ENCODE results near the gene SLC13A3. TPM values are rescaled to one million over a fixed set of nuclear protein-coding genes. Genes with fewer than 3 reads are reported as not detected.

Gene SLC13A3
- total RNA-seq, 2 experiments from 2014 or later, result 0.35 TPM; not detected in 1

- POLR2A ChIA-PET, result no interaction called here
- Mint-ChIP-seq H3K4me1 (no peaks in the 10 kb centered on the region), H3K36me3 (ENCODE audit: low read depth) (no peaks in the 10 kb centered on the region), H3K27ac (no peak overlapping the region), H3K9me3 (peaks cover 6% of the 10 kb centered on the region), H3K4me3 (no peak overlapping the region), H3K27me3 (no peaks in the 10 kb centered on the region)
- CTCF ChIA-PET, result interaction anchor here (0.7 to 1.2 kb wide), 2 partner anchors 47 to 270 kb away, joined by 3 to 5 read pairs; no protein-coding TSS in a partner anchor
- DNase-seq, result no peak
Observed at GRCh38 chr20:46674253-46675083, 23.2 kb upstream of the SLC13A3 start.

DNA sequence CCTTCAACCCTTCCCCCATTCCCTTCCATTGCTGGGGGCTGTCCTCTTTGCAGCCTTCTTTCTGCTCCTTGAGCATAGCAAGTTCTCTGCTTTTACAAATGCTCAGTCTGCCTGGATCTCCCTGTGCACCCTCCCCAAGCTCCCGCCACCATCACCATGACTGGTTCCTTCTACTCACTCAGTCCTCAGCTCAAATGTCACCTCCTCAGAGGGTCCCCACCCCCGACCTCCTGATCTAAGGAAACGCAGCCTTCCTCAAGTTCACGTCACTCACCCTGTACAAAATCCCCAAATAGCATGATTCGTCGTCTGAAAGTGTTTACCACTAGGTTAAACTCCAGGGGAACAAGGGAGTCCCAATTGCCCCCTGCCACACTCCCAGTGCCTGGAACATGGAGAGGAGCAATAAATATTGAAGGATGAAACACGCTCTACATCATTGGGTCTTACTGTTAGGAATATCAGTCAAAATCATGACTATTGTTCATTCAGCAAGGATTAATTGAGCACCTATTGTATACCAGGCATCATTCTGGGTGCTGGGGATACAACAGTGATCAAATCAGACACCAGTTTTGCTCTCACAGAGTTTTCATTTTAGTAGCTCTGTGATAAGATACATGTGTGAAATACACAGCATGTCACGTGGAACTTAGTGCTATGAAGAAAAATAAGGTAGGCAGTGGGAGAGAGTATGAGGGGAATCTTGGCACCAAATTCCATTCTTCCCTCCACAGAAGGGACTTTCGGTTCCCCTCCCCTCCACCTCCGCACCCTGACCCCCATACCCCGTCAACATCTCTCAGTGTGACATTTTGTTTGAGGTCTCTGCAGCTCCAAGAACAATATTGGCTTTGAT lies 22.4 kb upstream of the SLC13A3 start:
- DNase-seq, result no peak
- POLR2A ChIA-PET, result no interaction called here
- no peak overlapping the region for H3K4me3 Mint-ChIP-seq
- no peaks in the 10 kb centered on the region for H3K4me1 Mint-ChIP-seq
- H3K27ac Mint-ChIP-seq, result no peak overlapping the region
- H3K36me3 Mint-ChIP-seq (ENCODE audit: low read depth), result no peaks in the 10 kb centered on the region
- CTCF ChIA-PET, result no interaction called here
- peaks cover 6% of the 10 kb centered on the region for H3K9me3 Mint-ChIP-seq
- H3K27me3 Mint-ChIP-seq, result no peaks in the 10 kb centered on the region

DNA sequence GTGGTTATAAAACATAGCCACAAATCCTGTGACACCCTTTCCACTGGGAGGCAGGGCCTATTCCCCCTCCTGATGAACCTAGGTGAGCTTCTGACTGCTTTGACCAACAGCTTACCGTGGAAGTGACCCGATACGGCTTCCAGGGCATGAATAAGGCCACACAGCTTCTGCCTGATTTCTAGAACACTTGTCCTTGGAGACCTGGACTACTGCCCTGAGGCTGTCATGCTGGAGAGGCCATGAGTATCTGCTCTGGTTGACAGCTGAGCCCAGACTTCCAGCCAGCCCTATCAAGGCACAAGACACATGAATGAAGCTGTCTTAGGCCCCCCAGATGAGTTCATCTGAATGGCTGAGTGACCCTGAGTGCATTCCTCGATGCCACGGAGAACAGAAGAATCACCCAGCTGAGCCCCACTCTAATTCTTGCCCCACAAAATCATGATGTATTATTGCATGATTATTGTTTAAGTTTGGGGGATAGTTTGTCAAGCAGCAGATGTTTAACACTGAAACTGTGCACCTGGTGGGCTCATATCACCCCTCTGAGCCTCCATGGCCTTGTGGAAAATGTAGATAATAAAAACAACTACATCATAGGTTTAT lies 21.4 kb upstream of the SLC13A3 start:
- CTCF ChIA-PET, result no interaction called here

DNA sequence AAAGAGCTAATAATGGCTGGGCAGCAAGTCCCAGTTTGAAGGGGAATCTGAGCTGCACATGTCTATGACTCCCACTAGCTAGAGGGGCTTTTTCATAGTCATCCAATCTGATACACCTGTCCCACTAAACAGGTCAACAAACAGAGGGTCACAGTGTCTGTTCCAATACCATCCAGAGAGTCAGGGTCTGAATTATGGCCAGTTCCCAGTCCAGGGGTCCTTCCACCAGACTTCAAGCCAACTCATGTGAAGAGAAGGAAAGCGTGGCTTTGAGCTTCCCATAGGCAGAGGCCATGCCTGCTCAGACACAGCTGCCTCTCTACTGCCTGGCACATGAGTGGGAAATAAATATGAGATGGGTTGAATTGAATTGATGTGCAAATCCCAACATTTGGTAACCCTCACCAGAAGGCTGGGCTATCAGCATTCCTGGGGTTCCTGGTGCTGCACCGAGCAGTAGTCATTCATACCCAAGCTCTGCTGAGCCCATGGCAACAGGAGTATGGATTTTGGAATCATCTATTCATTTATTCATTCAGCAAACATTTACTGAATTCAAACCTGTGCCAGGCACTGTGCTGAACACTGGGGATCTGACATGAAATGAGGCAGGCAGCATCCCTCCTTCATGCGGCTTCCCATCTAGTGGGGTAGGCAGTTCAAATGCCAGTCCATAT lies 20.7 kb upstream of the SLC13A3 start:
- H3K9me3 Mint-ChIP-seq, result peaks cover 6% of the 10 kb centered on the region
- H3K4me1 Mint-ChIP-seq, result no peaks in the 10 kb centered on the region
- no peaks in the 10 kb centered on the region for H3K27me3 Mint-ChIP-seq
- DNase-seq, result no peak
- ChIA-PET CTCF (interaction anchor here (1.0 kb wide), 1 partner anchor 16 kb away, joined by 3 read pairs; no protein-coding TSS in a partner anchor), POLR2A (no interaction called here)
- H3K36me3 Mint-ChIP-seq (ENCODE audit: low read depth), result no peaks in the 10 kb centered on the region
- H3K4me3 Mint-ChIP-seq, result no peak overlapping the region
- H3K27ac Mint-ChIP-seq, result no peak overlapping the region

More for the DNA sequence above, 21.4 kb upstream of the SLC13A3 start:
- Mint-ChIP-seq H3K4me1 (no peaks in the 10 kb centered on the region), H3K27me3 (no peaks in the 10 kb centered on the region), H3K4me3 (no peak overlapping the region), H3K36me3 (ENCODE audit: low read depth) (no peaks in the 10 kb centered on the region), H3K9me3 (peaks cover 6% of the 10 kb centered on the region), H3K27ac (no peak overlapping the region)
- POLR2A ChIA-PET, result no interaction called here
- no peak for DNase-seq

- H3K4me1 Mint-ChIP-seq, result no peaks in the 10 kb centered on the region
- DNase-seq, result no peak
- peaks cover 6% of the 10 kb centered on the region for H3K9me3 Mint-ChIP-seq
- H3K27me3 Mint-ChIP-seq, result no peaks in the 10 kb centered on the region
- ChIA-PET POLR2A (no interaction called here), CTCF (interaction anchor here (1.0 to 1.2 kb wide), 2 partner anchors 10 to 17 kb away, joined by 3 read pairs; no protein-coding TSS in a partner anchor)
- no peak overlapping the region for H3K27ac Mint-ChIP-seq
- H3K4me3 Mint-ChIP-seq, result no peak overlapping the region
- no peaks in the 10 kb centered on the region for H3K36me3 Mint-ChIP-seq (ENCODE audit: low read depth)
Observed at GRCh38 chr20:46670585-46671584, 19.6 kb upstream of the SLC13A3 start.

DNA sequence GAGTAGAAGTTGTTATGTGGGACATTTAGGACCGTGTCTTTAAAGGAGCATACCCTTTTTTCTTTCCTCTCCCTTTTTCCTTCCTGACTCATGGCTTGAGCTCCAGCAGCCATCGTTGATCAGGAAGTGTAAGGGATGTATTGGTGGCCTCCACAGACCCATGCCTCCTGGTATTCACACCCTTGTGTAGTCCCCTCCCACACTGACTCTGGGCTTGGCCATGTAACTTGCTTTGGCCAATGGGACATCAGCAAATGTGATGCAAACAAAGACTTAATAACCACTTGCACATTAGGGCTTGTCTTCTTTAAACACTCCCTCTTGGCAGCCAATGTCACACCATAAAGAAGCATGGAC lies 18.9 kb upstream of the SLC13A3 start:
- H3K36me3 Mint-ChIP-seq (ENCODE audit: low read depth), result no peaks in the 10 kb centered on the region
- H3K27me3 Mint-ChIP-seq, result no peaks in the 10 kb centered on the region
- no peak overlapping the region for H3K4me3 Mint-ChIP-seq
- H3K4me1 Mint-ChIP-seq, result no peaks in the 10 kb centered on the region
- ChIA-PET POLR2A (no interaction called here), CTCF (interaction anchor here (1.2 kb wide), 1 partner anchor 10 kb away, joined by 3 read pairs; no protein-coding TSS in a partner anchor)
- no peak overlapping the region for H3K27ac Mint-ChIP-seq
- DNase-seq, result no peak
- H3K9me3 Mint-ChIP-seq, result peaks cover 6% of the 10 kb centered on the region

GRCh38 chr20:46666818-46667515 lies 15.7 kb upstream of the SLC13A3 start:
- no peaks in the 10 kb centered on the region for H3K27me3 Mint-ChIP-seq
- H3K36me3 Mint-ChIP-seq (ENCODE audit: low read depth), result no peaks in the 10 kb centered on the region
- CTCF ChIA-PET, result interaction anchor here (0.9 kb wide), 1 partner anchor 22 kb away, joined by 3 read pairs; the partner anchor contains the start of gene TP53RK
- no peak for DNase-seq
- POLR2A ChIA-PET, result no interaction called here
- no peak overlapping the region for H3K27ac Mint-ChIP-seq
- no peak overlapping the region for H3K4me3 Mint-ChIP-seq
- no peaks in the 10 kb centered on the region for H3K4me1 Mint-ChIP-seq
- H3K9me3 Mint-ChIP-seq, result peaks cover 6% of the 10 kb centered on the region

- no peak for DNase-seq
- no peaks in the 10 kb centered on the region for H3K4me1 Mint-ChIP-seq
- no peaks in the 10 kb centered on the region for H3K27me3 Mint-ChIP-seq
- no peak overlapping the region for H3K4me3 Mint-ChIP-seq
- POLR2A ChIA-PET, result no interaction called here
- CTCF ChIA-PET, result no interaction called here
- H3K9me3 Mint-ChIP-seq, result peaks cover 5% of the 10 kb centered on the region
- no peaks in the 10 kb centered on the region for H3K36me3 Mint-ChIP-seq (ENCODE audit: low read depth)
- H3K27ac Mint-ChIP-seq, result no peak overlapping the region
Observed at GRCh38 chr20:46666306-46666705, 15.0 kb upstream of the SLC13A3 start.

GRCh38 chr20:46665602-46666001 lies 14.3 kb upstream of the SLC13A3 start:
- POLR2A ChIA-PET, result no interaction called here
- H3K4me3 Mint-ChIP-seq, result no peak overlapping the region
- DNase-seq, result no peak

DNA sequence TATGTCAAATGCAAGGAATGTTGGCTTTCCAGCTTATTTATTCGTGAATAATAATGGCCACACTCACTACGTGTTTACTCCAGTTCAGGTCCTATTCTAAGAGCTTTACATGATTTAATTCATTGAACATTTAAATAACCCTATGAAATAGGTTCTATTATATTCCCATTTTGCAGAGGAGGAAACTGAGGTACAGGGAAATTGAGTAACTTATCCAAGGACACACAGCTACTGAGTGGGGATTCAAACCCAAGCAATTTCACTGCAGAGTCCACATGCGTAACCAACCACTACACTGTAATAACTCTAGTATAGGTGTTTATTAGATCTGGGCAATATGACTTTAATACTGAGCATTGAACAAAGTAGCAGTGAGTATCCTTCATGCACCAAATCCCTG lies 12.3 kb upstream of the SLC13A3 start:
- H3K36me3 Mint-ChIP-seq (ENCODE audit: low read depth), result no peaks in the 10 kb centered on the region
- H3K4me1 Mint-ChIP-seq, result no peaks in the 10 kb centered on the region
- DNase-seq, result no peak
- H3K27me3 Mint-ChIP-seq, result no peaks in the 10 kb centered on the region
- H3K27ac Mint-ChIP-seq, result no peak overlapping the region
- ChIA-PET CTCF (interaction anchor here (0.6 kb wide), 1 partner anchor 67 kb away, joined by 3 read pairs; no protein-coding TSS in a partner anchor), POLR2A (no interaction called here)
- H3K4me3 Mint-ChIP-seq, result no peak overlapping the region
- H3K9me3 Mint-ChIP-seq, result no peaks in the 10 kb centered on the region

More at GRCh38 chr20:46665602-46666001, 14.3 kb upstream of the SLC13A3 start:
- H3K9me3 Mint-ChIP-seq, result peaks cover under 1% of the 10 kb centered on the region
- no peaks in the 10 kb centered on the region for H3K36me3 Mint-ChIP-seq (ENCODE audit: low read depth)
- no peaks in the 10 kb centered on the region for H3K4me1 Mint-ChIP-seq
- no peaks in the 10 kb centered on the region for H3K27me3 Mint-ChIP-seq
- CTCF ChIA-PET, result no interaction called here
- no peak overlapping the region for H3K27ac Mint-ChIP-seq

DNA sequence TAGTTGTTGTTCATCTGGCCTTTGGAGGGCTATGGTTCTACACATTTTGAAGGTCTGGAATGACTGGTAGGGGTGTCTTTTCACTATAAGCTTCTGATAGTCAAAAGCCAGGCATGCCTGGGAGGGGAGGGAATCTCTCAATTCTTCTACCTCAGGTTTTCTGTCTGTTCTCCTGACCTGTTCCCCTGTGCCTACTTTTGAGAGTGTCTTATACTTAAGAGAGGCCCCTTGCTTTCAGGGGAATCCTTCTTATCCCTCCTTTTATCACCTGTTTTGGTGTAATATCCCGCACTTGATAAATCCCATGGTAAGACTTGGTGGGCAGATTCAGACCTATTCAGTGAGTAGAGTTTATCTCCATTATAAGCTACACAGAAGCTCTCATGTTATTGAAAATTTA lies 10.4 kb upstream of the SLC13A3 start:
- H3K4me3 Mint-ChIP-seq, result no peak overlapping the region
- ChIA-PET POLR2A (no interaction called here), CTCF (no interaction called here)
- no peak for DNase-seq
- H3K9me3 Mint-ChIP-seq, result no peaks in the 10 kb centered on the region
- H3K27ac Mint-ChIP-seq, result no peak overlapping the region
- no peaks in the 10 kb centered on the region for H3K27me3 Mint-ChIP-seq
- H3K4me1 Mint-ChIP-seq, result no peaks in the 10 kb centered on the region
- no peaks in the 10 kb centered on the region for H3K36me3 Mint-ChIP-seq (ENCODE audit: low read depth)
